Colonic mucosa (tissue), 4 donors: Measurements from ENCODE around the gene OR51T1. TPM values are rescaled to one million over a fixed set of nuclear protein-coding genes. Genes with fewer than 3 reads are reported as not detected.

Experiments
- DNase-seq: peaks from one replicate; pipeline ENCODE4 v3.0.0-alpha.2; 2020
- H3K27ac ChIP-seq: fragments of 200-600 bp; one replicate; pipeline ENCODE4 v1.8.0; 2021
- H3K27me3 ChIP-seq: fragments of 200-600 bp; one replicate; pipeline ENCODE4 v1.8.0; 2021
- H3K36me3 ChIP-seq: fragments of 200-600 bp; one replicate; pipeline ENCODE4 v1.8.0; 2021
- H3K4me1 ChIP-seq: fragments of 200-600 bp; one replicate; pipeline ENCODE4 v1.8.0; 2021; ENCODE audit warnings: mild to moderate bottlenecking
- H3K4me3 ChIP-seq: fragments of 200-600 bp; one replicate; pipeline ENCODE4 v1.8.0; 2021
- H3K9ac ChIP-seq, 2 donors: one replicate each; pipeline ENCODE4 v1.7.0; 2013; ENCODE audit warnings: control low read depth in 2 of 2, low read depth in 2 of 2, low read length in 2 of 2
- H3K9me3 ChIP-seq: fragments of 200-600 bp; one replicate; pipeline ENCODE4 v1.8.0; 2021
- CTCF ChIP-seq: fragments of 200-600 bp; IDR thresholded peaks from one replicate; pipeline ENCODE4 v1.8.0; 2022; ENCODE audit warnings: antibody characterized with exemption, mild to moderate bottlenecking
- intact Hi-C: fragments of 100-400 bp; cut with DNase I; formaldehyde crosslinking; loops from one replicate; pipeline ENCODE4 v1.14.1; 2022
- total RNA-seq, 2 donors: library from RNA; stranded (reverse); fragmentation: NEBNext Ultra II Directional in 1 of 2; extraction: Animal tissue kit (Norgen Biotek cat#: 25700) in 1 of 2; gene quantifications; one replicate each; pipeline ENCODE4 v1.2.1, GENCODE V29; 2021
- donor health status: healthy.
- donor health status: DM: no; HTN: no; CAD: no.
- donor health status: DM: no; HTN: no; CAD: no.

OR51T1 gene
- total RNA-seq, 2 donors from 2014 or later = not detected

DNA sequence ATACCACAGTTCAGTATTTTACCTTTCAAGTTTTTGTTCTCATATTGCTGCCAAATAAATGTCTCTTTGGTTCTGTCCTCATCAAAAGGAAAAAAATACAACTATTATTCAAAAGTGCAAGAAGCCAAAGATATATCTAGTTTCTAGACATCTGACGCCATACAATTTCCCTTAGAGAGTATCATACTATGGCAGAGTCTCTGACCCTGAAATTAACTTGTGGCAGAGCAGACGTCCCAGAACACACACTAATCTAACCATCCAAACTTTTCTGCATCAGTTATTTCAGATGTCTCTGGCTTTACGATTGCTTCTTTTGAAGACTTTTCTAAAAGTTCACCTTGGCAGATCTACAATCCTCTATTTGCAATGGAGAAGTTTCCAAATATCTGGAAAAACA, 2.7 kb downstream of the OR51T1 start:
- DNase-seq = no peak
- no peak for TF ChIP-seq CTCF
- intact Hi-C loops = no loop called here

DNA sequence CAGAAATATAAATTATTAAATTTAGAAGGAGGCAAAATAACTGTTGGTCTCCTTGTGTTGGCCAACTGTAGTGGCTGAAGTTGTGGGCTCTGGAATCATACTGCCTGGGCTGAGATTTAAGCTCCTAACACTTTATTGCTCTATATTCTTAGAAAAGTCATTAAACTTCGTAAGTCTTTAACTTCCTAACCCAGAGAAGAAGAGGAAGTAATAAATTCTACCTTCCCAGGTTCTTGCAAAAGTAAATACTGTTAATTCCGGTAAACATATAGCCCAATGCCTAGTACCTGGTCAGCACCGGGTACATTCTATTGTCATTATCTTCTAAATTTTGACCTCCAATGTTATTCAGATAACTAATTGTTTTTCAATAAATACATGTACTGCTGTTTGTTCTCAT, 4.5 kb downstream of the OR51T1 start:
- H3K9me3 ChIP-seq = no peaks in the 10 kb centered on the region
- DNase-seq = no peak
- H3K4me3 ChIP-seq = no peak overlapping the region
- no peaks in the 10 kb centered on the region for H3K36me3 ChIP-seq
- TF ChIP-seq CTCF = no peak
- no peaks in the 10 kb centered on the region for H3K4me1 ChIP-seq
- H3K27me3 ChIP-seq = no peaks in the 10 kb centered on the region
- no peak overlapping the region for H3K9ac ChIP-seq
- intact Hi-C loops = no loop called here
- H3K27ac ChIP-seq = no peak overlapping the region

More for the DNA sequence above, 2.7 kb downstream of the OR51T1 start:
- Histone ChIP-seq H3K4me1 (no peaks in the 10 kb centered on the region), H3K27me3 (no peaks in the 10 kb centered on the region), H3K36me3 (no peaks in the 10 kb centered on the region), H3K9ac (no peak overlapping the region), H3K9me3 (no peaks in the 10 kb centered on the region), H3K4me3 (no peak overlapping the region), H3K27ac (no peak overlapping the region)

- no peaks in the 10 kb centered on the region for H3K27me3 ChIP-seq
- DNase-seq = no peak
- no peaks in the 10 kb centered on the region for H3K9me3 ChIP-seq
- no peaks in the 10 kb centered on the region for H3K4me1 ChIP-seq
- no peak overlapping the region for H3K27ac ChIP-seq
- no peak overlapping the region for H3K4me3 ChIP-seq
- intact Hi-C loops = no loop called here
- H3K36me3 ChIP-seq = no peaks in the 10 kb centered on the region
- H3K9ac ChIP-seq = no peak overlapping the region
- no peak for TF ChIP-seq CTCF
These were observed 5.9 kb downstream of the OR51T1 start for GRCh38 chr11:4887591-4887990.

DNA sequence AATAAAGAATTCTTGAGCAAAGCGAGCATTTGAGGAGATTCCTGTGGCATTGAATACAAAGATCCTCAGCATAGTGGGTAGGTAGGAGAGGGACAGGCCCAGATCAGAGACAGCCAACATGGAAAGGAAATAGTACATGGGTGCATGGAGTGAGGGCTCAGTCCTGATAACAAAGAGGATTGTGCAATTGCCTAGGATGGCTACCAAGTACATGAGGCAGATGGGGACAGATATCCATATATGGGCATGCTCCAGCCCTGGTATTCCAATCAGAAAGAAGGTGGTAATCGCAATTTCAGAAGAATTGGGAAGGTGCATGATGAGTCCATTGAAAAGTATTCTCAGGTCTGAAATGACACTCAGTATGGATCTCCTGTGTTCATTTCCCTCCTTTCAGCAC, 8.6 kb downstream of the OR51T1 start:
- TF ChIP-seq CTCF = no peak
- H3K27me3 ChIP-seq = no peaks in the 10 kb centered on the region
- H3K9ac ChIP-seq = no peak overlapping the region
- no peak for DNase-seq
- no peaks in the 10 kb centered on the region for H3K36me3 ChIP-seq
- intact Hi-C loops = no loop called here
- no peaks in the 10 kb centered on the region for H3K4me1 ChIP-seq
- H3K4me3 ChIP-seq = no peak overlapping the region
- H3K27ac ChIP-seq = no peak overlapping the region
- no peaks in the 10 kb centered on the region for H3K9me3 ChIP-seq

- Histone ChIP-seq H3K36me3 (no peaks in the 10 kb centered on the region), H3K27ac (no peak overlapping the region)
- no peak for TF ChIP-seq CTCF
These were observed 10.4 kb downstream of the OR51T1 start for GRCh38 chr11:4891996-4892640.

More at GRCh38 chr11:4891996-4892640, 10.4 kb downstream of the OR51T1 start:
- Histone ChIP-seq H3K27me3 (no peaks in the 10 kb centered on the region), H3K4me1 (no peaks in the 10 kb centered on the region), H3K9me3 (no peaks in the 10 kb centered on the region), H3K4me3 (no peak overlapping the region), H3K9ac (no peak overlapping the region)
- intact Hi-C loops = no loop called here
- DNase-seq = no peak
